Gastroesophageal sphincter (tissue), 3 donors: ENCODE measurements around the gene ADARB1.

ENCODE experiments used
- CTCF ChIP-seq, 4 experiments: fragments of 200-600 bp in 2 of 4; fragments of 450-650 bp in 2 of 4; sonication (generic) in 1 of 4; IDR thresholded peaks; one replicate each; pipeline ENCODE4 v1.5.1; 2017 to 2019; ENCODE audit warnings: antibody characterized with exemption in 4 of 4, mild to moderate bottlenecking in 2 of 4, moderate library complexity in 2 of 4
- POLR2AphosphoS5 ChIP-seq: sonication (generic); formaldehyde crosslinking; IDR thresholded peaks from one replicate; pipeline ENCODE4 v1.6.1; 2017; ENCODE audit warnings: antibody characterized with exemption

DNA sequence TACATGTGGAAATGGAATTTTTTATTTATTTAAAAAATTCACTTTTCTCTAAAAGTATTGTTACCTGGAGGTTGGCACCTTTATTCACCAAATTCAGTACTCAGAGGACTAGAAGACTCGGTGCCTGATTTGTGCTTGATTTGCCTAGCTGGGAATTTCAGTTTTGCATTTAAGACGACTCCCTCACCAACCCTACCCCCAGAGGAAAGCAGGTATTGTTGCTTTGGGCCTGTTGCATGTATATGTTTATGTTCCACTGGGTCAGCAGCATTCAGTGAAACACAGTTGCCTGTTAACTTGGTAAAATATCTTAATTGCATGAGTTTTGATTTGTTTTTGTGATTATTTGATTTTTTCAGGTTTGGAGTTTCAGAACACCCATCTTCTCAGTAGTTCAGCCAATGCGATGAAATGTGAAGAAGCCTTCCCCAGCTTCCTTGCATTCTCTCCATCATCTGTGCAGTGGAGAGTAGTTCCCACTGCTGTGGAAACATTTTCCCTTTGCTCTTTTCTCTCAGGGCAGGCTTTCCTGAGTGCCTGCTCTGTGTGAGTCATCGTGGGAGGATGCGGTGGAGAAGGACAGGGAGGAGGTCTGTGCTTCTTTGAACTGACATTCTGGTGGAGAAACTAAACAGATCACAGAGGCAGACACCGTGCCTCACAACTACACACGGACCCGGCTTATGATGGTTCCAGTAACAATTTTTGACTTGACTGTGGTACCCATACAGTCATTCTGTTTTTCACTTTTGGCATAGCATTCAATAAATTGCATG lies 6.4 kb downstream of the ADARB1 start:
- TF ChIP-seq POLR2AphosphoS5: peak; percentile 86
- TF ChIP-seq CTCF (IDR thresholded peaks at IDR 0.05): no peak
